Skin of body (tissue), 2 donors: ENCODE data around the gene EOLA2. TPM values are rescaled to one million over a fixed set of nuclear protein-coding genes. Genes with fewer than 3 reads are reported as not detected.
"Not testable (repeated sequence)": the region's sequence is repeated elsewhere in the genome, so short reads cannot be mapped to it uniquely, and the experiment has no call there.

ENCODE experiments used
- DNase-seq: peaks from one replicate; lab custom pipeline; 2025; lab: John Stamatoyannopoulos, UW
- total RNA-seq: library from RNA; depleted of rRNA; stranded (reverse); fragments of >200 nt; gene quantifications from one replicate; pipeline ENCODE4 v1.2.3, GENCODE V29; 2014

The EOLA2 gene
- 15.0 TPM for total RNA-seq

DNA sequence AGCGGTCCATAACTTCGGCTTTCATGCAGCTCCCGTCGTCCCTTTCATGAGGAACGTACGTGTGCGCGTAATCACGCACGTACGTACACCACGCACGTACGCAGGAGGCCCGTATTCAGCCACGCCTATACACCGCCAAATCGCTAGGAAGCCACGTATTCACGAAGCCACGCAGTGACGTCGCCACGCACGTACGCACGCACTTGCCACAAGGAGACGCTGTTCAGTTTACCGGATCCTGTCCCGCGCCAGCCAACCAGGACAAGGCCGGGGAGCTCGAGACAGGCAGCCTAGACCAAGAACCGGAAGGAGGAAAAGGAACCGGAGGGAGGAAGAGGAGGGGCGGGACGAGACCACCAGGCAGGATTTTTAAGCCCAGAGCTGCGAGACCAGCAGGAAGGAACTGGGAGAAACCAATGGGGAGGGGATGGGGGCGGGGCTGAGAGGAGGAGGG, at the start of gene EOLA2:
Gene EOLA2 (minus strand): TSS at position 65 of the 454 bp plus-strand sequence. CDS start 4,617 bp downstream, outside the sequence.
- peak; percentile 98 for DNase-seq

- no peak for DNase-seq
Observed at GRCh38 chrX:149987613-149988012, 49.3 kb upstream of the EOLA2 start.

DNA sequence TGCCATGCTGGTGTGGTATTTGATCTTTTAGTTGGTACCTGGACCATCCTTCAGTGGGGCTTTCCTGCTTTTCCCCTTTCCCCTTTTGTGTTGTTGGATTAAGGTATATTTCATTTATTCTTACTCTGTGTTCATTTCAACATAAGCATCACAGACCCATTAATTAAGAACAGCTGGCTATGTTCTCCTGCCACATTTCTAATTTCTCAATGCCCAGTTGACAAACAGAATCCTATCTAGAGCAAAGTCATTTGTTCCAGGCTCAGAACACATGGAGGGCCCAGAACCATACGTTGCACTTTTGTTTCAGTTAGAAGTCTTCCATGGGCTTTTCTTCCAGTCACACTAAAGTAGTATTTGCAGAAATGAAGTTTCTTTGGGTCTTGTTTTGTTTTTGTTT, 46.1 kb upstream of the EOLA2 start:
- DNase-seq: no peak

DNA sequence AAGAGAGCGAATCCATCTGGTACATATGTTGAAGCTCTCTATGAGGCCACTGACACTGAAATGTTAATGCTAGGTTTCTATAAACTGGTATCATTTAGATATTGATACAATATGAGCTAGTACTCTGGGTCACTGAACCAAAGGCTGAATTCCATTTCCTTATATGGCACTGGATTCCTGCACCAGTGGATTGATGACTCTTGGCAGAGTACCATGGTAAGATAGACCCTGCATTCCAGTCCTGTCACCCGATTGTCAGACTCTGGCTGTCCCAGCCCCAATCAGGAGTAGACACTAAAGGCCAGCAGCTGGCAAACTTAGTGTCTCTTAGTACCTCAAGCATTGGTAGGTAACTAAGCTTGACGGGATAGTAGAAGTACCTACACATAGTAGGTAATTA, 44.0 kb upstream of the EOLA2 start:
- peak; percentile 1 for DNase-seq

GRCh38 chrX:149979126-149979644, 40.9 kb upstream of the EOLA2 start:
- no peak for DNase-seq

DNA sequence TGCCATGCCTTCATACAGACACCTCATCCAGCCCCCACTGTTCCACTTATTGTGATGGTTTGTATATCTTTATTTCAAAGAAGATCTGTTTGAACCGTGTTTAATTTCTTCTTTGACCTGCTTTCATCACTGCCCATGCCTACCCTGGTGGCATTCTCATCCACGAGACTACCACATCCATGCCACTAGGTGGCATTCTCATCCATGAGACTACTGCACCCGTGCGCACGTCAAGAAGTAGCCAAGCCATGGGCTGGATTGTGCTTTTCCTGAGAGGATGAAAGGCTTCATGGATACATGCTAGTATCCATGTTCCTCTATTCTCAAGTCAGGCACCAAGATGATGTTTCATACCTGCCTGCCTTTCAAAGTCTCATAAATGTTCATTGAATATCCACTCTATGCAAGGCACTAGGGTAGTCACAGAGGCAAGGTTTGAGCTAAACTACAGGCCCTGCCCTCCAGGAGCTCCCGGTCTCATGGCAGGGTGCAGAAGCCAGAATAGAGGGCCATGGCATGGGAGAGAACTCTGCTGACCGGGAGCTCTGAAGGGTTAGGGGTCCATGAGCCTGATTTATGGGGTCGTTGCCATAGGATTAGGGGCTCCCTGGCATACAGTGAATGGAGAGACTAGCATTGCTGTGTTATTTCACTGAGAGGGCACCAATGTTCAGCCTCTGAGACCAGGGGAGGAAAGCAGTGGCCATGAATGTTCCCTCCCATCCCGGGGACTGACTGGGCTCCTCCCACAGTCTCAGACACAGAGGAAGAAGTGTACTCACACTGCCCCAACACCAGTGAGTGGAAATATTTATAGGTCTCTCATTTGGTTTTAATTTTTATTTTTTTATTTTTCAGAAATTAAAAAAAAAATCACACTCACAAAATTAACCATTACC, 24.8 kb upstream of the EOLA2 start:
- peak; percentile 1 for DNase-seq

- no peak for DNase-seq
Observed at GRCh38 chrX:149962010-149962409, 23.7 kb upstream of the EOLA2 start.

GRCh38 chrX:149961572-149961971, 23.3 kb upstream of the EOLA2 start:
- DNase-seq: no peak

DNA sequence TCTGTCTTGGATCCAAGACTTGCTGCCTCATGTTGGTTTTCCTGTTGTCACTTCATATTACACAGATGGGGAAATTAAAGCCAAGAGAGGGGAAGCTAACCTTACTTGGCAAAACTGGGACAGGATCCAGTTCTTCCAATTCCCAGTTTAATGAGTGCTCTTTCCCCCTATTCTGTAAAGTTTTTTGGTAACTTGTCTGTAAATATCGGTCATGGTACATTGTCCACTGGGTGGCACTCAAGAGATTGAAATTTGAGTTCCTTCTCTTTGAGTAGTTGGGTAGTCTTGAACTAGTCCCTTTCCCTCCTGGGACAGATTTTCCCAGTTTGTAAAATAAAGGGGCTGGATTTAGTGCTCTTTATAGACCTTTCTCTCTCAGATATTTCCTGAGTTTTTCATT, 12.4 kb upstream of the EOLA2 start:
- no peak for DNase-seq

DNA sequence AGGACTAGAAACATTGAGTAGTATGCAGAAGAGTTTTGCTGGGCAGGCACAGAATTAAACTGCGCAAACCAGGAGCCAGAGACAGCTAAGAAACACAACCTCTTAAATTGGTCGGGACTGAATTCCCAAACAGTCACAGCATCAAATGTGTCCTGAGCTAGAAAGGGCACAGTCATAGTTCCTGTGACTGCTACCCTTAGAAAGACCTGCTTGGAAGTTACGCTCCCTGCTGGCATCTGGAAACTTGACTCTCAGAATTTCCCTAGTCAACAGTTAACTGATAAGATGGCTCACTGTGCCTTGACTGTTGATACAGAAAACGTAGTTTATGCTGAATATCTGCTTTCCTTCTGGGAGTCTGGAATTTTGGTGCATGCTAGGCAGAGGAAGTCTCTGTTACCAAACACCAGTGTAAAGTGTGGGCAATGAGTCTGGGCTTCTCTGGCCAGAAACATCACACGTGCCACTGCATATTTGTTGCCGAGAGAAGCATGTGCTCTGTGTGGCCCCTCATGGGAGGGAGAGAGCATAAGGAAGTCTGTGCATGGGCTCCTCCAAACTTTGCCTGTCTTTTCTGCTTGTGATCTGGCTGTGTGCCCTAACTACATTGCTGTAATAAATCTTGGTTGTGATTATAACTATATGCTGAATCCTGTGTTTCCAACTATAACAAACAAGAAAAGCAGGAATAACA, 11.6 kb upstream of the EOLA2 start:
- no peak for DNase-seq

GRCh38 chrX:149948016-149948415, 9.7 kb upstream of the EOLA2 start:
- no peak for DNase-seq

DNA sequence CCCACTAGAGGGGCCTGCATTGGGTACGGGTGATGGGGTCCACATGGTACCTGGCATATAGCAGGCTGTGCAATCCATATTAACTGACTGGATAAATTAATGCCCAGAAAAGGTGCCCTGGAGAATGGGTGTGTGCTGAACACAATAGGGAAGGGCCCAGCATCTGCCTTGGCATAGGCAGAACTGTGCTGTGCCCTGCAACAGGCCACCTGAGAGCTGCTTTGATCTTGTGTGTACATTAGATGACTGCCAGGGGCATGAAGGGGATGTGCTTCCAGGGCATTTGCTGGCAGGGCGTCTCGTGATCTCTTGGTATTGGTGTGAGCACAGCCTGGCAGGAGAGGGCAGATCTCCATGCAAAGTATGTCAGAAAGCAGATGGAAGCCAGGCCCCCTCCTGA, 8.6 kb upstream of the EOLA2 start:
- not testable (repeated sequence) for DNase-seq

DNA sequence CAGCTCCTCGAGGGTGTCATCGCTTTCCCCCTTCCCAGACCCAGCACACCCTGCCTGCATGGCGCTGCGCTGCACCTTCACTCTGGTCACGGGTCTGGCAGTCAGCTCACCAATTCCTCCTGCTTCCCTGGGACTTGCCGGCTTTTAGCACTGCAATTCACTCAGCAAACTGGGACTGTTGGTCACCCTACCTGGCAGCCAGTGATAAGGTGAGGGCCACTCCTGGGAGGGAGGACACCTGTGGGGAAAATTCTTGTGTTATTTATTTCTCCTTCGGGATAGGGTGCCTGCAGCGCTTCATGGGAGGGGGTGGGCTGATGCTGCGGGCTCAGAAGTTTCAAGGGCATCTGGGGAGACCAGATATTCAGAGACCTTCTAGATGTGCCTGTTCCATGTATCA, 7.5 kb upstream of the EOLA2 start:
- DNase-seq: not testable (repeated sequence)

GRCh38 chrX:149945087-149945670, 6.9 kb upstream of the EOLA2 start:
- not testable (repeated sequence) for DNase-seq

- not testable (repeated sequence) for DNase-seq
Observed at GRCh38 chrX:149940674-149941024, 2.4 kb upstream of the EOLA2 start.

DNA sequence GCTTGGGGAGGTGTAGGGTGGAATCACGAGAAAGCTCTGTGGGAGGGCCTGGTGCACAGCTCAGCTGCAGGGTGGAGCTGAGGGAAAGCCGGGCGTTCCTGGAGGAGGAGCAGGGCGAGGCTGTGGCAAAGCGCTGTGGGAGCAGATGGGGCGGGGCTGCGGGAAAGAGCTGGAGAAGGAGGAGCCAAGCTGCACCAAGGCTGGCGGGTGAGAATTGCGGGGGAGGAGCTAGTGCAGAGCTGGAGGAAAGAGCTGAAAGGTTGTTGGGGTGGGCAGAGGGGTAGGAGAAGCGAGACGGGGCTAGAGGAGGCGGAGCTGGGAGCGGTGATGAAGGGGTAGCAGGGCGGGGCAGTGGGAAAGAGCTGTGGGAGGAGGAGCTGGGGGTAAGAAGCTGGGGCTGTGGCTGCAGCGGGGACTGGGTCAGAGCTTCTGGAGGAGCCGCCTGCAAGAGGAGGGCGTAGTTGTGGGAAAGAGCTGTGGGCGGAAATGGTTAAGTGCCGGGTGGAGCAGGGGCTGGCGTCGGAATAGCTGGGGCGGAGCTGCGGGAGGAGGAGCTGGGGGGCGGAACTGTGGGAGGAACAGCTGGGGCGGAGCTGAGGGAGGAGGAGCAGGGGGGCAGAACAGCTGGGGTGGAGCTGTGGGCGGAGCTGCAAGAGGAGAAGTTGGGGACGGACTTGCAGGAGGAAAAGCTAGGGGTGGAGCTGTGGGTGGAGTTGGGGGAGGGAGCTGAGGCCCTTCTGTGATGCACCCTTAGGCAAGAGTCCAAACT, 1.8 kb upstream of the EOLA2 start:
- DNase-seq: peak; percentile 97

DNA sequence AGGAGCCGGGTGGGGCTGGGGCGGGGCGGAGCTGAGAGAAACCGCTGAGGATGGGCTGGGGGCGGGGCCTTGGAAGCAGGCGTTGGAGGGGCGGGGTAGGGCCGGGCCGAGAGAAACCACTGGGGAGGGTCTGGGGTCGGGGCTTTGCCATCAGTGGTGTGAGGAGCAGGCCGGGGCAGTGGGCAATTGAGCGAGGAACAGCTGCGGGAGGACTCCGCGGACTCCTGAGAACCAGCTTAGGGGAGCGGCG, 1.3 kb upstream of the EOLA2 start:
- DNase-seq: peak; percentile 84

- DNase-seq: peak; percentile 93
Observed at GRCh38 chrX:149938881-149939654, 777 bp upstream of the EOLA2 start.

GRCh38 chrX:149937871-149938426, 342 bp downstream of the EOLA2 start:
- DNase-seq: no peak

- DNase-seq: not testable (repeated sequence)
Observed at GRCh38 chrX:149937328-149937727, 963 bp downstream of the EOLA2 start.
